Effector memory CD4-positive, alpha-beta T cell (primary cell): ENCODE data around the gene P2RX2.

Experiments
- DNase-seq, 3 donors: peaks; one replicate each; pipeline ENCODE4 v3.0.0-alpha.2; 2020
- H3K27ac ChIP-seq: 2 replicates; pipeline ENCODE4 v1.7.0; 2013; ENCODE audit warnings: mild to moderate bottlenecking, low read length, moderate library complexity; ENCODE audit not compliant: insufficient read depth, poor library complexity, severe bottlenecking
- H3K27me3 ChIP-seq: replicated peaks from 2 replicates; pipeline ENCODE4 v1.7.0; 2013; ENCODE audit warnings: mild to moderate bottlenecking, low read length; ENCODE audit not compliant: insufficient read depth, control insufficient read depth, poor library complexity, severe bottlenecking
- H3K36me3 ChIP-seq: 2 replicates; pipeline ENCODE4 v1.7.0; 2013; ENCODE audit warnings: mild to moderate bottlenecking, low read length, moderate library complexity; ENCODE audit not compliant: control insufficient read depth, insufficient read depth
- H3K4me1 ChIP-seq: 2 replicates; pipeline ENCODE4 v1.7.0; 2013; ENCODE audit warnings: low read length, mild to moderate bottlenecking; ENCODE audit not compliant: control insufficient read depth, insufficient read depth, poor library complexity, severe bottlenecking
- H3K4me3 ChIP-seq: 2 replicates; pipeline ENCODE4 v1.7.0; 2013; ENCODE audit warnings: low read length, low read depth, mild to moderate bottlenecking; ENCODE audit not compliant: insufficient read depth, poor library complexity, severe bottlenecking
- H3K9me3 ChIP-seq: 2 replicates; pipeline ENCODE4 v1.7.0; 2013; ENCODE audit warnings: mild to moderate bottlenecking, low read length, moderate library complexity; ENCODE audit not compliant: control insufficient read depth

The P2RX2 gene

GRCh38 chr12:132606927-132607326, 11.6 kb upstream of the P2RX2 start:
- DNase-seq: no peak
- peaks cover 19% of the 10 kb centered on the region for H3K27me3 ChIP-seq
- no peaks in the 10 kb centered on the region for H3K9me3 ChIP-seq
- no peak overlapping the region for H3K27ac ChIP-seq
- H3K4me3 ChIP-seq: no peak overlapping the region
- no peaks in the 10 kb centered on the region for H3K4me1 ChIP-seq
- no peaks in the 10 kb centered on the region for H3K36me3 ChIP-seq

DNA sequence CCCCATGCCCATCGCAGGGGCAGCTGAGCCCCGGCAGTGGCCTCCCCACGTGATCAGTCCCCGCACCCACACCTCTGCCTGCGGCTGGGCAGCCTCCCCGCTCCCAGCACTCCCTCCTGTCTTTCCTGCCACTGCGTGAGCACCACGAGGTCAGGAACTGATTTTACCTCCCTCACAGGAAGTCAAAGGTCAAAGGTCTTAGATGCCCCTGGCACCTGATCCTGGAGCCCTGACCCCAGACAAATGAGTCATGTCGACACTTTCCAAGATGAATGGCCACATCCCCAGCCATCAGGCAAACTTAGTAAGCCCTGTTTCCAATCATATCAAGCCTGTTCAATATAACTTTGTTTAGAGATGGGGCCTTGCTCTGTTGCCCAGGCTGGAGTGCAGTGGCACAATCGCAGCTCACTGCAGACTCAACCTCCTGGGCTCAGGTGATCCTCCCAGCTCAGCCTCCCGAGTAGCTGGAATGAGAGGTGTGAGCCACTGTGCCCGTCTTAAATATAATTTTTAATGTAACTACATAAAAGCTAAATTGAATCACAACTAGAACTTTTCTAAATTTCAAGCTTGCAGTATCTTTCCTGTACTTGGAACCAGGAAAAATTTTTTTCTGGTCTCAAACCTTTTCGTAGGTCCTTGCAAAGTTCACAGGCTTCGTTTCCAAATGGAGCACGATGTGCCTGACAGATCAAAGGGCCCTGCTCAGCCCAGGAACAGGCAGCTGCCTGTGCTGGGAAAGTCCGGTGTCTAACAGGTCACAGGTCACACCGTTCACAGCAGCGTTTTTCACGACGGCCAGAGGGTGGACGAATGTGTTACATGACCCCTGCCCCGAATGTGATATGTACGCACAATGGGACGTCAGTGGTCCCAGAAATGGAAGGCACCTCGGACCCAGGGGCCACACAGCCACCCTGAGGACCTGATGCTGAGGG, 10.1 kb upstream of the P2RX2 start:
- Histone ChIP-seq H3K27me3 (peaks cover 19% of the 10 kb centered on the region), H3K4me1 (no peaks in the 10 kb centered on the region), H3K36me3 (no peaks in the 10 kb centered on the region), H3K27ac (no peak overlapping the region), H3K9me3 (no peaks in the 10 kb centered on the region), H3K4me3 (no peak overlapping the region)
- no peak for DNase-seq

DNA sequence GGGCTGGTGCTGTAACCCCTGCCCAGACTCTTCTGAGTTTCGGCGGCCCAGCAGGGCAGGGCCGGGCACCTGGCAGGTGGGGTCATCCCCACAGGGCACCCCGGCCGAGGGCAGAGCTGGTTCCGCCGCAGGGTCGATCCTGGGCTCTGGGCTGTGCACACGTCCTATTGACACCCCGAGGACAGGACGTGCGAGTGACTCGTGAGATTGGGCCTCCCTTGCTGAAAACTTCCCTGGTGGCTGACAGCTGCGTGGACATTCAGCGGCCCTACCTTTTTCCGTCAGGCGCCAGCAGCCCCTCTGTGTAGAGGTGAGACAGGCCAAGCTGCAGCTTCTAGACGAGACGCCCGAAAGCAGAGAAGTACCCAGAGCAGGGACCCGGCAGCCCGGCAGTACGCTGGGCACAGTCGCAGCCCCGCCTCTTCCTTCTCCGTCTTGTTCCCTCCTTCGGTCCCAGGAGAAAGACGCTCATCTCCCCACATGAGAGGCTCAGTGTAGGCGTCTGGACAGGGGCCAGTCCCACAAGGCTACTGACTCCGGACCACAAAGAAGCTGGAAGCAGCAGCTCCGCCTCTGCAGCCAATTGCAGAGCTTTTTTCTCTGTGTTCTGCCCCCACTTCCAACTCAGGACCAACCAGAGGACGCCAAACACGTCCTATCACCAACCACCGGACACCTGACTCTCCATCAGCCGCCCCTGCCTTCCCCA, 8.4 kb upstream of the P2RX2 start, which contains the start of gene LRCOL1:
LRCOL1 (minus strand) TSS at position 532 of the 709 bp plus-strand sequence. CDS start 4,331 bp downstream, outside the sequence.
- DNase-seq: no peak
- no peaks in the 10 kb centered on the region for H3K4me1 ChIP-seq
- no peaks in the 10 kb centered on the region for H3K36me3 ChIP-seq
- H3K4me3 ChIP-seq: no peak within 1 kb of the TSS
- no peak within 1 kb of the TSS for H3K27ac ChIP-seq
- H3K9me3 ChIP-seq: no peaks in the 10 kb centered on the region
- H3K27me3 ChIP-seq: peaks cover 22% of the 10 kb centered on the region

DNA sequence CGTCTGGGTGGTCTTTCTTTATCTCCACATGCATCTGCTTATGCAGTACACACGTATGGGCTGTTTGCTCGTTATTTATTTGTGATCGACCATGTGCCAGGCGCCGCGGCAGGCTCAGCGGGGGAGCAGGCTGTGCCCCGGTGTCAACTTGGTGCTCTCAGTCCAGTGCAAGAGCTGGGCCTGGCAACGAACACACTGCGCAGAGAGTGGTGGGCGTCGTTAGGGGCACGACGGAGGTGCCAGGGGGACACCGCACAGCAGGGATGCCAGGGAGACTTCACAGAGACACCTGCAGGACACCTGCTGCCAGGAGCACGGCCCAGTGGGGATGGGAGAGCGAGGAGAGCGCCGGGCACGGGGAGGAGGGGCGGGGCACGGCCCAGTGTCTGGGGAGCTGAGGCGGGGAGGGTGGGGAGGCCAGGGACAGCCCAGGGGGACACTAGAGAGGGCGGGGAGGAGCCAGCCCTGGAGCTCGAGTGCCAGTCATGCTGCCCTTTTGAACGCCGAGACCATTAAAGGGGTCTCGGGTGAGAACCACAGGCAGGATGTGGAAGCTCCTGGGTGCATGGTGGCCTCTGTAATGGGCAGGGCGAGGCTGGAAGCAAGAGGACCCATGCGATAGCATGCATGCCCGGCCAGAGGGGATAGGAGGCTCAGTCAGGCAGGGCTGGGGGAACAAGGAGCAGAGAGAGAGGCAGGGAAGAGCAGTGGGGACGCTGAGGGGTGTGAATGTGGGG, 7.5 kb upstream of the P2RX2 start:
- peaks cover 30% of the 10 kb centered on the region for H3K27me3 ChIP-seq
- DNase-seq: no peak
- no peaks in the 10 kb centered on the region for H3K4me1 ChIP-seq
- no peak overlapping the region for H3K4me3 ChIP-seq
- H3K9me3 ChIP-seq: no peaks in the 10 kb centered on the region
- H3K27ac ChIP-seq: no peak overlapping the region
- H3K36me3 ChIP-seq: no peaks in the 10 kb centered on the region

- Histone ChIP-seq H3K27me3 (peaks cover 34% of the 10 kb centered on the region), H3K36me3 (no peaks in the 10 kb centered on the region), H3K9me3 (no peaks in the 10 kb centered on the region), H3K27ac (no peak overlapping the region), H3K4me1 (no peaks in the 10 kb centered on the region), H3K4me3 (no peak overlapping the region)
- DNase-seq: no peak
These were observed 7.0 kb upstream of the P2RX2 start for GRCh38 chr12:132611620-132612019.

- no peaks in the 10 kb centered on the region for H3K9me3 ChIP-seq
- peaks cover 45% of the 10 kb centered on the region for H3K27me3 ChIP-seq
- no peak overlapping the region for H3K27ac ChIP-seq
- peaks cover 3% of the 10 kb centered on the region for H3K4me1 ChIP-seq
- H3K4me3 ChIP-seq: no peak overlapping the region
- no peak for DNase-seq
- no peaks in the 10 kb centered on the region for H3K36me3 ChIP-seq
These were observed 4.5 kb upstream of the P2RX2 start for GRCh38 chr12:132614029-132614428.

GRCh38 chr12:132614861-132615578, 3.6 kb upstream of the P2RX2 start:
- Histone ChIP-seq H3K4me1 (peaks cover 3% of the 10 kb centered on the region), H3K27ac (no peak overlapping the region), H3K27me3 (peaks cover 40% of the 10 kb centered on the region), H3K36me3 (no peaks in the 10 kb centered on the region), H3K9me3 (no peaks in the 10 kb centered on the region), H3K4me3 (no peak overlapping the region)
- peak; percentile 49 to 66 (median 53) for DNase-seq

GRCh38 chr12:132615579-132616038, 3.0 kb upstream of the P2RX2 start:
- no peak for DNase-seq

GRCh38 chr12:132617135-132617701, 1.4 kb upstream of the P2RX2 start:
- no peak for DNase-seq
- no peak overlapping the region for H3K27ac ChIP-seq
- H3K36me3 ChIP-seq: no peaks in the 10 kb centered on the region
- H3K9me3 ChIP-seq: no peaks in the 10 kb centered on the region
- H3K4me1 ChIP-seq: peaks cover 3% of the 10 kb centered on the region
- H3K27me3 ChIP-seq: peaks cover 30% of the 10 kb centered on the region
- no peak overlapping the region for H3K4me3 ChIP-seq

More at GRCh38 chr12:132615579-132616038, 3.0 kb upstream of the P2RX2 start:
- Histone ChIP-seq H3K4me1 (peaks cover 3% of the 10 kb centered on the region), H3K36me3 (no peaks in the 10 kb centered on the region), H3K9me3 (no peaks in the 10 kb centered on the region), H3K27ac (no peak overlapping the region), H3K27me3 (peaks cover 34% of the 10 kb centered on the region), H3K4me3 (no peak overlapping the region)
